CD4-positive, alpha-beta T cell treated with Interferon alpha-2 for 1 hour (primary cell): Measurements from ENCODE around the gene AGBL3.
"Not testable (repeated sequence)": the region's sequence is repeated elsewhere in the genome, so short reads cannot be mapped to it uniquely, and the experiment has no call there.

Experiments used
- DNase-seq, 2 donors: peaks; one replicate each; pipeline ENCODE4 v3.0.0-alpha.2; 2020 to 2022

AGBL3 gene

GRCh38 chr7:135078051-135078450 lies 91.7 kb downstream of the AGBL3 start:
- DNase-seq: no peak

- DNase-seq: no peak
Measured at GRCh38 chr7:135079068-135079467, 92.8 kb downstream of the AGBL3 start.

GRCh38 chr7:135083005-135083404 lies 96.7 kb downstream of the AGBL3 start:
- DNase-seq: no peak

- no peak for DNase-seq
Measured at GRCh38 chr7:135088566-135088965, 102.3 kb downstream of the AGBL3 start.

- no peak for DNase-seq
Measured at GRCh38 chr7:135091717-135092116, 105.4 kb downstream of the AGBL3 start.

- no peak for DNase-seq
Measured at GRCh38 chr7:135094472-135095237, 108.3 kb downstream of the AGBL3 start.

GRCh38 chr7:135095450-135095849 lies 109.1 kb downstream of the AGBL3 start:
- no peak for DNase-seq

- no peak for DNase-seq
Measured at GRCh38 chr7:135098391-135098790, 112.1 kb downstream of the AGBL3 start.

GRCh38 chr7:135100856-135101255 lies 114.5 kb downstream of the AGBL3 start:
- DNase-seq: no peak

GRCh38 chr7:135102372-135102771 lies 116.1 kb downstream of the AGBL3 start:
- no peak for DNase-seq

- no peak for DNase-seq
Measured at GRCh38 chr7:135109562-135109961, 123.3 kb downstream of the AGBL3 start.

GRCh38 chr7:135109976-135110375 lies 123.7 kb downstream of the AGBL3 start:
- no peak for DNase-seq

GRCh38 chr7:135111379-135111778 lies 125.1 kb downstream of the AGBL3 start:
- no peak for DNase-seq

GRCh38 chr7:135114622-135115021 lies 128.3 kb downstream of the AGBL3 start:
- DNase-seq: no peak

GRCh38 chr7:135117096-135117495 lies 130.8 kb downstream of the AGBL3 start:
- no peak for DNase-seq

GRCh38 chr7:135121868-135122267 lies 135.6 kb downstream of the AGBL3 start:
- no peak for DNase-seq

- DNase-seq: not testable (repeated sequence)
Measured at GRCh38 chr7:135124631-135125030, 138.3 kb downstream of the AGBL3 start.

- no peak for DNase-seq
Measured at GRCh38 chr7:135128931-135129330, 142.6 kb downstream of the AGBL3 start.

- DNase-seq: no peak
Measured at GRCh38 chr7:135129579-135129978, 143.3 kb downstream of the AGBL3 start.

GRCh38 chr7:135143885-135144668 lies 157.8 kb downstream of the AGBL3 start:
- no peak for DNase-seq

GRCh38 chr7:135147341-135147898 lies 161.1 kb downstream of the AGBL3 start:
- DNase-seq: peak; percentile 58 to 80

GRCh38 chr7:135147899-135148721 lies 161.8 kb downstream of the AGBL3 start, which contains the start of gene TMEM140:
TSS of gene TMEM140 (plus strand) at chr7:135148072. CDS start at chr7:135164442, 16,370 bp downstream.
- peak; percentile 89 to 95 for DNase-seq
